HEK293 (cell line): ENCODE measurements around the gene BCKDHA.

ENCODE experiments used
- CTCF ChIP-seq: fragments of 450-650 bp; formaldehyde crosslinking; IDR thresholded peaks from 2 replicates; pipeline ENCODE4 v1.5.1; 2016; ENCODE audit warnings: missing biosample characterization, missing genetic modification characterization
- SETDB1 ChIP-seq: IDR thresholded peaks from one replicate; pipeline ENCODE4 v1.6.1; 2017; ENCODE audit warnings: mild to moderate bottlenecking, low read length, moderate library complexity, mixed read lengths; ENCODE audit not compliant: insufficient read length
- ZBTB7A ChIP-seq: fragments of 450-650 bp; formaldehyde crosslinking; IDR thresholded peaks from 2 replicates; pipeline ENCODE4 v1.5.1; 2016; ENCODE audit warnings: low read depth, missing biosample characterization, missing genetic modification characterization
- ZNF121 ChIP-seq: fragments of 450-650 bp; formaldehyde crosslinking; IDR thresholded peaks from 2 replicates; pipeline ENCODE4 v1.5.1; 2016; ENCODE audit warnings: missing biosample characterization, missing genetic modification characterization
- ZNF514 ChIP-seq: fragments of 450-650 bp; formaldehyde crosslinking; IDR thresholded peaks from 2 replicates; pipeline ENCODE4 v1.5.1; 2016; ENCODE audit warnings: missing biosample characterization, missing genetic modification characterization
- TF ChIP-seq, protein P1 (sequence below): fragments of 450-650 bp; formaldehyde crosslinking; IDR thresholded peaks from 2 replicates; pipeline ENCODE4 v1.5.1; 2016; ENCODE audit warnings: missing biosample characterization, missing genetic modification characterization

DNA sequence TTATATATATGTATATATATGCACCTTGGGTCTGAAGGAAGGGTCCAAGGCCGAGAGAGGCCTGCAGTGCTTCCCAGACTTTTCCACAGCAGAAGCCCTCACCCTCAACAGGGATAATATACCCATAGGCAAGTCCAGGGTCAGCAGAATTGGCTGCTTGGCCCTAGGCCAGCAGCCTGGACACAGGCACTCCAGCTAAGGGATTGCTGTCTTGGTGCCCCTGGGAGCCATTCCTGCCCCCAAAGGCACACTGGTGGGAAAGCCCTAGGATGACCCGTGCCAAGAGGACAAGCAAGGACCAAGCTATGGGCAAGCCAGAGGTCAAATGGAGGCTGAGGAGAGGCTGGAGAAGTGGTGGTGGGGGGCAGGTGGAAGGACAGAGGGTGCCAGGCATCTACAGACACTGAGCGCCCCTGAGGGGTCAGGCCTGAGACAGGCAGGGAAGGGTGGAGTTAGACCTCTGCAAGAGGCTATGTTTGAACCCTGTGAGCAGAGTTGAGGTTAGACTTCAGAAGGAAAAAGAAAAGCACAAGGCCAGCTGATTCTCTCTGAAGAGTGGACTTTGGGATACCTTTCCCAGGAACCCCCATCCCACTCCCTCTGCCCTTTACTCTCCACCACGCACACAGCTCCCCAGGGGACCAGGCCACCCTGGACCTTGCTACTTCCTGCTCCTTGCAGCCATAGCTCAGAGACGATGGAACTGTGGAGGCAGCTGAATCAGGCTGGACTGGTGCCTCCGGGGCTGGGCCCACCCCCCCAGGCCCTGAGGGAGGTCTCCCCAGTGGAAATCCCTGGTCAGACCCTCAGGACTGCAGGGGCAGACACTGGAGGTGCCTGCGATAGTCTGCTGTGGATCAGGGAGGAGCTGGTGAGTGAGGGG is 45.1 kb downstream of the BCKDHA start, which contains the start of gene ERICH4:
- TF ChIP-seq ZBTB7A (tag by site-specific recombination): no peak
- no peak for TF ChIP-seq CTCF (tag by site-specific recombination)
- no peak for TF ChIP-seq ZNF121 (tag by site-specific recombination)
- no peak for TF ChIP-seq ZNF514 (tag by site-specific recombination)
- TF ChIP-seq, protein P1, sequence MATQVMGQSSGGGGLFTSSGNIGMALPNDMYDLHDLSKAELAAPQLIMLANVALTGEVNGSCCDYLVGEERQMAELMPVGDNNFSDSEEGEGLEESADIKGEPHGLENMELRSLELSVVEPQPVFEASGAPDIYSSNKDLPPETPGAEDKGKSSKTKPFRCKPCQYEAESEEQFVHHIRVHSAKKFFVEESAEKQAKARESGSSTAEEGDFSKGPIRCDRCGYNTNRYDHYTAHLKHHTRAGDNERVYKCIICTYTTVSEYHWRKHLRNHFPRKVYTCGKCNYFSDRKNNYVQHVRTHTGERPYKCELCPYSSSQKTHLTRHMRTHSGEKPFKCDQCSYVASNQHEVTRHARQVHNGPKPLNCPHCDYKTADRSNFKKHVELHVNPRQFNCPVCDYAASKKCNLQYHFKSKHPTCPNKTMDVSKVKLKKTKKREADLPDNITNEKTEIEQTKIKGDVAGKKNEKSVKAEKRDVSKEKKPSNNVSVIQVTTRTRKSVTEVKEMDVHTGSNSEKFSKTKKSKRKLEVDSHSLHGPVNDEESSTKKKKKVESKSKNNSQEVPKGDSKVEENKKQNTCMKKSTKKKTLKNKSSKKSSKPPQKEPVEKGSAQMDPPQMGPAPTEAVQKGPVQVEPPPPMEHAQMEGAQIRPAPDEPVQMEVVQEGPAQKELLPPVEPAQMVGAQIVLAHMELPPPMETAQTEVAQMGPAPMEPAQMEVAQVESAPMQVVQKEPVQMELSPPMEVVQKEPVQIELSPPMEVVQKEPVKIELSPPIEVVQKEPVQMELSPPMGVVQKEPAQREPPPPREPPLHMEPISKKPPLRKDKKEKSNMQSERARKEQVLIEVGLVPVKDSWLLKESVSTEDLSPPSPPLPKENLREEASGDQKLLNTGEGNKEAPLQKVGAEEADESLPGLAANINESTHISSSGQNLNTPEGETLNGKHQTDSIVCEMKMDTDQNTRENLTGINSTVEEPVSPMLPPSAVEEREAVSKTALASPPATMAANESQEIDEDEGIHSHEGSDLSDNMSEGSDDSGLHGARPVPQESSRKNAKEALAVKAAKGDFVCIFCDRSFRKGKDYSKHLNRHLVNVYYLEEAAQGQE: no peak
- TF ChIP-seq SETDB1: no peak
